Gastrocnemius medialis (tissue), 4 donors: ENCODE data around the gene PLS3.
"Not testable (repeated sequence)": the region's sequence is repeated elsewhere in the genome, so short reads cannot be mapped to it uniquely, and the experiment has no call there.

Experiments
- CTCF ChIP-seq, 5 experiments: fragments of 450-650 bp in 3 of 5; fragments of 200-600 bp in 2 of 5; sonication (generic) in 2 of 5; IDR thresholded peaks in 4 of 5; conservative IDR thresholded peaks in 1 of 5; 1 replicate in 4 of 5; 2 replicates in 1 of 5; pipeline ENCODE4 v1.5.1; 2016 to 2019; ENCODE audit warnings: antibody characterized with exemption in 5 of 5, mild to moderate bottlenecking in 3 of 5, moderate library complexity in 3 of 5
- POLR2A ChIP-seq, 2 donors: fragments of 450-650 bp; IDR thresholded peaks; one replicate each; pipeline ENCODE4 v1.6.1; 2017; ENCODE audit warnings: antibody characterized with exemption in 2 of 2, mild to moderate bottlenecking in 2 of 2, moderate library complexity in 2 of 2

GRCh38 chrX:115541045-115541444 is 19.9 kb upstream of the PLS3 start:
- not testable (repeated sequence) for TF ChIP-seq CTCF (IDR thresholded peaks at IDR 0.05 in 4 of 5, conservative IDR thresholded peaks at IDR 0.05 in 1 of 5); POLR2A (IDR thresholded peaks at IDR 0.05)
